Dendritic cell treated with granulocyte-macrophage colony-stimulating factor and Interleukin-4, amounts not matched to agents 40 ng/mL and 50 ng/mL, for 4 days (primary cell): ENCODE measurements around the gene NUP85.
A peak's percentile ranks its signal among the peaks of the same experiment; 100 is the strongest.
"Not testable (repeated sequence)": the region's sequence is repeated elsewhere in the genome, so short reads cannot be mapped to it uniquely, and the experiment has no call there.

Source experiments
- H3K27ac Mint-ChIP-seq: one replicate; pipeline ENCODE4 v1.8.0; 2022; ENCODE audit warnings: mild to moderate bottlenecking, mixed read lengths
- H3K27me3 Mint-ChIP-seq: one replicate; pipeline ENCODE4 v1.8.0; 2022; ENCODE audit warnings: mild to moderate bottlenecking, mixed read lengths
- H3K36me3 Mint-ChIP-seq: one replicate; pipeline ENCODE4 v1.8.0; 2022; ENCODE audit warnings: low read depth, mixed read lengths
- H3K4me1 Mint-ChIP-seq: one replicate; pipeline ENCODE4 v1.8.0; 2022; ENCODE audit warnings: low read depth, mixed read lengths
- H3K4me3 Mint-ChIP-seq: one replicate; pipeline ENCODE4 v1.8.0; 2022; ENCODE audit warnings: mild to moderate bottlenecking, moderate library complexity, mixed read lengths
- H3K9me3 Mint-ChIP-seq: one replicate; pipeline ENCODE4 v1.8.0; 2022; ENCODE audit warnings: mixed read lengths
- intact Hi-C: fragments of 100-400 bp; cut with micrococcal nuclease; formaldehyde crosslinking; loops from one replicate; pipeline ENCODE4 v1.15.0; 2022

Gene NUP85

GRCh38 chr17:75241143-75241430, 35.6 kb downstream of the NUP85 start:
- no peaks in the 10 kb centered on the region for H3K27me3 Mint-ChIP-seq
- peaks cover 100% of the 10 kb centered on the region for H3K36me3 Mint-ChIP-seq
- intact Hi-C loops = no loop called here
- H3K9me3 Mint-ChIP-seq = no peaks in the 10 kb centered on the region
- H3K27ac Mint-ChIP-seq = peak overlapping the region; percentile 59
- no peak overlapping the region for H3K4me3 Mint-ChIP-seq
- peaks cover 79% of the 10 kb centered on the region for H3K4me1 Mint-ChIP-seq

GRCh38 chr17:75241502-75241901, 36.0 kb downstream of the NUP85 start:
- no peak overlapping the region for H3K4me3 Mint-ChIP-seq
- H3K4me1 Mint-ChIP-seq = peaks cover 83% of the 10 kb centered on the region
- no peaks in the 10 kb centered on the region for H3K27me3 Mint-ChIP-seq
- no peaks in the 10 kb centered on the region for H3K9me3 Mint-ChIP-seq
- peaks cover 100% of the 10 kb centered on the region for H3K36me3 Mint-ChIP-seq
- peak overlapping the region; percentile 74 for H3K27ac Mint-ChIP-seq
- intact Hi-C loops = no loop called here

- peak overlapping the region; percentile 74 for H3K27ac Mint-ChIP-seq
- no peaks in the 10 kb centered on the region for H3K27me3 Mint-ChIP-seq
- peaks cover 86% of the 10 kb centered on the region for H3K4me1 Mint-ChIP-seq
- intact Hi-C loops = no loop called here
- H3K9me3 Mint-ChIP-seq = no peaks in the 10 kb centered on the region
- peaks cover 100% of the 10 kb centered on the region for H3K36me3 Mint-ChIP-seq
- H3K4me3 Mint-ChIP-seq = no peak overlapping the region
These were observed 36.5 kb downstream of the NUP85 start for GRCh38 chr17:75241996-75242460.

GRCh38 chr17:75242461-75243042, 37.1 kb downstream of the NUP85 start:
- H3K36me3 Mint-ChIP-seq = peaks cover 100% of the 10 kb centered on the region
- H3K27ac Mint-ChIP-seq = peak overlapping the region; percentile 74
- H3K4me1 Mint-ChIP-seq = peaks cover 86% of the 10 kb centered on the region
- no peaks in the 10 kb centered on the region for H3K27me3 Mint-ChIP-seq
- no peaks in the 10 kb centered on the region for H3K9me3 Mint-ChIP-seq
- intact Hi-C loops = no loop called here
- H3K4me3 Mint-ChIP-seq = peak overlapping the region; percentile 30

- Mint-ChIP-seq H3K27me3 (no peaks in the 10 kb centered on the region), H3K4me3 (no peak overlapping the region), H3K4me1 (peaks cover 73% of the 10 kb centered on the region), H3K36me3 (peaks cover 89% of the 10 kb centered on the region), H3K27ac (peak overlapping the region; percentile 50), H3K9me3 (no peaks in the 10 kb centered on the region)
- intact Hi-C loops = no loop called here
These were observed 38.8 kb downstream of the NUP85 start for GRCh38 chr17:75244133-75244866.

GRCh38 chr17:75245011-75245410, 39.5 kb downstream of the NUP85 start:
- no peaks in the 10 kb centered on the region for H3K9me3 Mint-ChIP-seq
- H3K36me3 Mint-ChIP-seq = peaks cover 82% of the 10 kb centered on the region
- H3K27ac Mint-ChIP-seq = peak overlapping the region; percentile 50
- H3K4me3 Mint-ChIP-seq = no peak overlapping the region
- peaks cover 74% of the 10 kb centered on the region for H3K4me1 Mint-ChIP-seq
- H3K27me3 Mint-ChIP-seq = no peaks in the 10 kb centered on the region
- intact Hi-C loops = no loop called here

- Mint-ChIP-seq H3K4me3 (no peak overlapping the region), H3K4me1 (peaks cover 76% of the 10 kb centered on the region), H3K27ac (no peak overlapping the region), H3K27me3 (no peaks in the 10 kb centered on the region), H3K9me3 (no peaks in the 10 kb centered on the region), H3K36me3 (peaks cover 68% of the 10 kb centered on the region)
- intact Hi-C loops = no loop called here
These were observed 40.9 kb downstream of the NUP85 start for GRCh38 chr17:75246404-75246803.

GRCh38 chr17:75249564-75249963, 44.1 kb downstream of the NUP85 start:
- intact Hi-C loops = no loop called here
- Mint-ChIP-seq H3K27ac (peak overlapping the region; percentile 49), H3K27me3 (no peaks in the 10 kb centered on the region), H3K4me3 (peak overlapping the region; percentile 34), H3K4me1 (peaks cover 74% of the 10 kb centered on the region), H3K9me3 (no peaks in the 10 kb centered on the region), H3K36me3 (peaks cover 60% of the 10 kb centered on the region)

GRCh38 chr17:75250009-75250471, 44.6 kb downstream of the NUP85 start:
- peak overlapping the region; percentile 34 for H3K4me3 Mint-ChIP-seq
- intact Hi-C loops = no loop called here
- H3K36me3 Mint-ChIP-seq = peaks cover 60% of the 10 kb centered on the region
- H3K9me3 Mint-ChIP-seq = no peaks in the 10 kb centered on the region
- peaks cover 74% of the 10 kb centered on the region for H3K4me1 Mint-ChIP-seq
- peak overlapping the region; percentile 49 for H3K27ac Mint-ChIP-seq
- no peaks in the 10 kb centered on the region for H3K27me3 Mint-ChIP-seq

GRCh38 chr17:75252039-75252816, 46.7 kb downstream of the NUP85 start:
- Mint-ChIP-seq H3K27ac (peak overlapping the region; percentile 10), H3K36me3 (peaks cover 44% of the 10 kb centered on the region), H3K9me3 (no peaks in the 10 kb centered on the region), H3K27me3 (no peaks in the 10 kb centered on the region), H3K4me3 (no peak overlapping the region), H3K4me1 (peaks cover 78% of the 10 kb centered on the region)
- intact Hi-C loops = no loop called here

GRCh38 chr17:75255954-75256698, 50.6 kb downstream of the NUP85 start:
- H3K27me3 Mint-ChIP-seq, H3K9me3 Mint-ChIP-seq, intact Hi-C loops, H3K4me3 Mint-ChIP-seq: not testable (repeated sequence)
- Mint-ChIP-seq H3K36me3 (peaks cover 59% of the 10 kb centered on the region), H3K27ac (peak overlapping the region; percentile 66), H3K4me1 (peaks cover 98% of the 10 kb centered on the region)

GRCh38 chr17:75257228-75257627, 51.7 kb downstream of the NUP85 start:
- H3K36me3 Mint-ChIP-seq = peaks cover 69% of the 10 kb centered on the region
- H3K9me3 Mint-ChIP-seq, H3K27me3 Mint-ChIP-seq, intact Hi-C loops, H3K27ac Mint-ChIP-seq, H3K4me3 Mint-ChIP-seq: not testable (repeated sequence)
- H3K4me1 Mint-ChIP-seq = peaks cover 88% of the 10 kb centered on the region

GRCh38 chr17:75260641-75261335, 55.3 kb downstream of the NUP85 start:
- peak overlapping the region; percentile 86 for H3K4me3 Mint-ChIP-seq
- no peaks in the 10 kb centered on the region for H3K27me3 Mint-ChIP-seq
- no peaks in the 10 kb centered on the region for H3K9me3 Mint-ChIP-seq
- intact Hi-C loops = no loop called here
- H3K4me1 Mint-ChIP-seq = peaks cover 76% of the 10 kb centered on the region
- H3K27ac Mint-ChIP-seq = peak overlapping the region; percentile 98
- peaks cover 72% of the 10 kb centered on the region for H3K36me3 Mint-ChIP-seq
